Neutrophil (primary cell): ENCODE results near the gene HFE.
A peak's percentile ranks its signal among the peaks of the same experiment; 100 is the strongest.
"Not testable (repeated sequence)": the region's sequence is repeated elsewhere in the genome, so short reads cannot be mapped to it uniquely, and the experiment has no call there.

Experiments used
- H3K27ac ChIP-seq: fragments of 200-600 bp; sonication (generic); 2 replicates; pipeline ENCODE4 v1.5.1; 2016; ENCODE audit warnings: mild to moderate bottlenecking, moderate library complexity
- H3K27me3 ChIP-seq: fragments of 200-600 bp; sonication (generic); 2 replicates; pipeline ENCODE4 v1.6.0; 2016; ENCODE audit warnings: mild to moderate bottlenecking
- H3K36me3 ChIP-seq: fragments of 200-600 bp; sonication (generic); 2 replicates; pipeline ENCODE4 v1.5.1; 2017
- H3K4me1 ChIP-seq, 2 experiments: fragments of 200-600 bp in 1 of 2; sonication (generic) in 1 of 2; 1 replicate in 1 of 2; 2 replicates in 1 of 2; pipeline versions ENCODE4 v1.5.1 to v1.6.1; 2013 to 2016; ENCODE audit warnings: low read depth in 1 of 2, low read length in 1 of 2, mild to moderate bottlenecking in 1 of 2, moderate library complexity in 1 of 2; ENCODE audit not compliant: control insufficient read depth in 1 of 2, insufficient read depth in 1 of 2
- H3K4me3 ChIP-seq, 2 experiments: fragments of 200-600 bp in 1 of 2; sonication (generic) in 1 of 2; 1 replicate in 1 of 2; 2 replicates in 1 of 2; pipeline ENCODE4 v1.5.1; 2013 to 2016; ENCODE audit warnings: low read depth in 1 of 2, low read length in 1 of 2, mild to moderate bottlenecking in 1 of 2, moderate library complexity in 1 of 2
- H3K9me3 ChIP-seq: fragments of 200-600 bp; sonication (generic); 2 replicates; pipeline ENCODE4 v1.5.1; 2016
- TF ChIP-seq, protein P1 (sequence below): fragments of 200-600 bp; sonication (generic); IDR thresholded peaks from 2 replicates; pipeline ENCODE4 v1.5.1; 2016; ENCODE audit warnings: antibody characterized with exemption

The HFE gene

DNA sequence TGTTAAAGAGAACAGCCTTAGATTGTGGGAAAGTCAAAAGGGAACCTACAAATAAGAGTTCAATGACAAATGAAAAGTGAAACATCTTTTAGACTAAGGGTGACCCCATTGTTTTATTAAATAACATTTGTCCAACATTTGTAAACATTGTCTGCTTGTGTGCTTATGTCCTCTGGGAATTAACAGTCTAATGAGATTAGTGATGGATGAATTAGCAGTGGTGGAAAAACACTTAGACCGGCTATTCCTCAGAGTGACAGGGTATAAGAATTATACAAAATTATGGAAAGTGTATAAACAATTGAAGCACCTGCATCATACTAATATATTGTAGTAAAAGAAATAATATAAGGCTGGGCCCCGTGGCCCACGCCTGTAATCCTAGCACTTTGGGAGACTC lies 29.3 kb upstream of the HFE start:
- no peak overlapping the region for H3K27ac ChIP-seq
- H3K4me3 ChIP-seq: no peak overlapping the region
- H3K27me3 ChIP-seq: peaks cover 3% of the 10 kb centered on the region
- peaks cover 24 to 28% of the 10 kb centered on the region in 2 experiments for H3K4me1 ChIP-seq
- no peaks in the 10 kb centered on the region for H3K36me3 ChIP-seq
- TF ChIP-seq, protein P1, sequence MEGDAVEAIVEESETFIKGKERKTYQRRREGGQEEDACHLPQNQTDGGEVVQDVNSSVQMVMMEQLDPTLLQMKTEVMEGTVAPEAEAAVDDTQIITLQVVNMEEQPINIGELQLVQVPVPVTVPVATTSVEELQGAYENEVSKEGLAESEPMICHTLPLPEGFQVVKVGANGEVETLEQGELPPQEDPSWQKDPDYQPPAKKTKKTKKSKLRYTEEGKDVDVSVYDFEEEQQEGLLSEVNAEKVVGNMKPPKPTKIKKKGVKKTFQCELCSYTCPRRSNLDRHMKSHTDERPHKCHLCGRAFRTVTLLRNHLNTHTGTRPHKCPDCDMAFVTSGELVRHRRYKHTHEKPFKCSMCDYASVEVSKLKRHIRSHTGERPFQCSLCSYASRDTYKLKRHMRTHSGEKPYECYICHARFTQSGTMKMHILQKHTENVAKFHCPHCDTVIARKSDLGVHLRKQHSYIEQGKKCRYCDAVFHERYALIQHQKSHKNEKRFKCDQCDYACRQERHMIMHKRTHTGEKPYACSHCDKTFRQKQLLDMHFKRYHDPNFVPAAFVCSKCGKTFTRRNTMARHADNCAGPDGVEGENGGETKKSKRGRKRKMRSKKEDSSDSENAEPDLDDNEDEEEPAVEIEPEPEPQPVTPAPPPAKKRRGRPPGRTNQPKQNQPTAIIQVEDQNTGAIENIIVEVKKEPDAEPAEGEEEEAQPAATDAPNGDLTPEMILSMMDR: no peak
- no peaks in the 10 kb centered on the region for H3K9me3 ChIP-seq

DNA sequence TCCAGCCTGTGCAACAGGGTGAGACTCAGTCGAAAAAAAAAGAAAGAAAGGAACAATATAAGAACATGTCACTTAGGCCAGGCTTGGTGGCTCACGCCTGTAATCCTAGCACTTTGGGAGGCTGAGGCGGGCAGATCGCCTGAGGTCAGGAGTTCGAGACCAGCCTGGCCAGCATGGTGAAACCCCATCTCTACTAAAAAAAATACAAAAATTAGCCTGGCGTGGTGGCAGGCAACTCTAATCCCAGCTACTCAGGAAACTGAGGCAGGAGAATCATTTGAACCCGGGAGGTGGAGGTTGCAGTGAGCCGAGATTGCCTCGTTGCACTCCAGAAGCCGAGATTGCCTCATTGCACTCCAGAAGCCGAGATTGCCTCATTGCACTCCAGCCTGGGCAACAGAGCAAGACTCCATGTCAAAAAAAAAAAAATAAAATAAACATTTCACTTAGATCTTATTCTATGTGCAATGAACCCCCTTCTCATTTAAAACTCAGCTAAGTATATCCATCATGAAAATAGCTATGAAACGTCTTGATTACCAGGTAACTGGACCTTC lies 28.7 kb upstream of the HFE start:
- not testable (repeated sequence) for H3K9me3 ChIP-seq, H3K27me3 ChIP-seq, H3K4me3 ChIP-seq, H3K36me3 ChIP-seq, H3K27ac ChIP-seq
- H3K4me1 ChIP-seq: peaks cover 21 to 28% of the 10 kb centered on the region in 2 experiments

DNA sequence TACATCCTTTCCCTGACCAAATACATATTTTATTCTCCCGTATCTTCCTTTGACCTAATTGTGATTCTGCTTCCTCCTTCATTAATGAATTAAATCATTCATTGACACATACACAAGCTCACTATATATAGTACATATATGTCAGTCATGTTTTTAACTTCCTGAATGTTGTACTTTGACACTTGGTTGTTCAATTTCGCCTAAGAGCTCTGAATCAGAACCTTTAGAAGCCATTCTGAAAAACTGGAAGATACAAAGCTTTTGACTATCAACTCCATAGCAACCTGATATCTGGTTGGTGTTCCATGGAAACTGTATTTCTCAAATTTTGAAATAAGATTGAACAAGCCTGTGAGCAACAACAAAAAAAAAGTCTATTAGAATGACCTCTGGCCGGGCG lies 27.3 kb upstream of the HFE start:
- H3K27ac ChIP-seq: no peak overlapping the region
- H3K4me3 ChIP-seq: no peak overlapping the region
- TF ChIP-seq, protein P1: no peak
- H3K27me3 ChIP-seq: peaks cover 15% of the 10 kb centered on the region
- no peaks in the 10 kb centered on the region for H3K36me3 ChIP-seq
- no peaks in the 10 kb centered on the region for H3K9me3 ChIP-seq
- H3K4me1 ChIP-seq: peaks cover 9 to 16% of the 10 kb centered on the region in 2 experiments

DNA sequence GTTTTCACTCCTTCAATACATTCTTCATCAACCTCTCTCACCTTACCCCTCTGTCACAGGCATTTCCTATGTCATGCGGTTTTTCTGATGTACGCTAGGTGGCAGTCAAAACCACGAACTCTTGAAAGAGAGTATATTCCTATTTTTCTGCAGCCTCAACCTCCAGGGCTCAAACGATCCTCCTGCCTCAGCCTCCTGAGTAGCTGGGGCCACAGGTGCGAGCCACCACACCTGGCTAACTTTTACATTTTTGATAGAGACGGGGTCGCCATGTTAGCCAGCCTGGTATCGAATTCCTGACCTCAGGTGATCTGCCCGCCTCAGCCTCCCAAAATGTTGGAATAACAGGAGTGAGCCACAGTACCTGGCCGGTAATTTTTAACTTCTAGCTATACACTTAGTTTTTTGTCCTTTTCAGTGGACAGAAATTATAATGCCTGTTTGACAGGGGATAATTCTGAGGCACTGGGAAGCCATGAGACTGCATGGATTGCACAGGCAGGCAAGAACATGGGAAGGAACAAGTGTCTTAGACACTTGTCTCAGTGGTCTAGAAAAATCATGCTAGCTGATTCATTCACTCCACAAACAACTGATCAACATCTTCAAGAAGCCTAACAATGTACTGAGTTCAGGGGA lies 22.5 kb upstream of the HFE start:
- no peaks in the 10 kb centered on the region for H3K9me3 ChIP-seq
- TF ChIP-seq, protein P1: peak; percentile 77
- peaks cover 45% of the 10 kb centered on the region for H3K27me3 ChIP-seq
- H3K4me1 ChIP-seq: no peaks in the 10 kb centered on the region
- H3K36me3 ChIP-seq: no peaks in the 10 kb centered on the region
- no peak overlapping the region for H3K27ac ChIP-seq
- no peak overlapping the region for H3K4me3 ChIP-seq

DNA sequence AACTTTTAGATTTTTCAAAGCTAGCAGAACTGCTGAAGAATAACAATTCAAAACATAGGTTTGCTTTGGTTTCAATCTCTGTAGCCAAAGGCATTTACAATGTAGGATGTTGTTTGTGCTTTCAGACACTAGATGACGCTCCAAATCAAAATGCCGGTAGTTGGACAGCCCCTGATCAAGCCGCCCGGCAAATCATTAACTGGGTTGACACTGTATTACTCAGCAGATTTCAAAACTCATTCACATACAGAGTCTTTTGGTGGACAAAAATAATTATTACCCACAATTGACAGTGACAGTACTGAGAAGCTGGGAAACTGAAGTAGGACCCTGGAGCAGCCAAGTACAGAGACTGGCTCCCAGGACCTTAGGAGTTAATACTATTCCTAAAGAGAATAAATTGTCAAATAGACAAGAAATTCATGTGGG lies 21.3 kb upstream of the HFE start:
- Histone ChIP-seq H3K9me3 (no peaks in the 10 kb centered on the region), H3K27ac (no peak overlapping the region), H3K36me3 (no peaks in the 10 kb centered on the region), H3K4me3 (no peak overlapping the region), H3K27me3 (peaks cover 55% of the 10 kb centered on the region), H3K4me1 (no peaks in the 10 kb centered on the region)
- TF ChIP-seq, protein P1: peak; percentile 18

DNA sequence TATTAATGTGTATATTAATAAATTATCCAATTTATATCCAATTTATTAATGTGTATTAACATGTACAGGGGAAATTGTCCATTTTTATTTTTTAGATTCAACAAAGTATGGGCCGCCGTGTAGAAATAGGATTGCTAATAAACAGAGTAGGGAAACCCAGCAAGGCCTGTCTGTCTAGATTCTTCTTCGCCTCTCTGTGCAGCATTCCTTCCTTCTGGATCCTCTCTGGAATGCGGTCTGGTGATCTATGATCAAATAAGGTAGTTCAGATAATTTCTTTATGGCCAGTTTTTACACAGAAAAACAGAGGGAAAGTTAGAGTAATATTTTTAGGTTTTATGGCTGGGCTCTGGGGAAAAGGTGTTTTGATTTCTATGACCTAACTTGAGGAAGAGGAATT lies 19.9 kb upstream of the HFE start:
- TF ChIP-seq, protein P1: no peak
- Histone ChIP-seq H3K4me1 (no peaks in the 10 kb centered on the region), H3K27me3 (peaks cover 53% of the 10 kb centered on the region), H3K27ac (no peak overlapping the region), H3K36me3 (no peaks in the 10 kb centered on the region), H3K9me3 (no peaks in the 10 kb centered on the region), H3K4me3 (no peak overlapping the region)
